GM21381 (cell line): ENCODE results near the gene GRIN1.
"Not testable (repeated sequence)": the region's sequence is repeated elsewhere in the genome, so short reads cannot be mapped to it uniquely, and the experiment has no call there.

Experiments
- ATAC-seq: cut with Tn5 transposase; IDR thresholded peaks from one replicate; pipeline ENCODE4 v1.9.1; 2021; ENCODE audit warnings: mild to moderate bottlenecking, moderate library complexity; ENCODE audit not compliant: unreplicated experiment

Gene GRIN1

GRCh38 chr9:137110911-137111787 lies 27.8 kb upstream of the GRIN1 start:
- ATAC-seq: no peak

DNA sequence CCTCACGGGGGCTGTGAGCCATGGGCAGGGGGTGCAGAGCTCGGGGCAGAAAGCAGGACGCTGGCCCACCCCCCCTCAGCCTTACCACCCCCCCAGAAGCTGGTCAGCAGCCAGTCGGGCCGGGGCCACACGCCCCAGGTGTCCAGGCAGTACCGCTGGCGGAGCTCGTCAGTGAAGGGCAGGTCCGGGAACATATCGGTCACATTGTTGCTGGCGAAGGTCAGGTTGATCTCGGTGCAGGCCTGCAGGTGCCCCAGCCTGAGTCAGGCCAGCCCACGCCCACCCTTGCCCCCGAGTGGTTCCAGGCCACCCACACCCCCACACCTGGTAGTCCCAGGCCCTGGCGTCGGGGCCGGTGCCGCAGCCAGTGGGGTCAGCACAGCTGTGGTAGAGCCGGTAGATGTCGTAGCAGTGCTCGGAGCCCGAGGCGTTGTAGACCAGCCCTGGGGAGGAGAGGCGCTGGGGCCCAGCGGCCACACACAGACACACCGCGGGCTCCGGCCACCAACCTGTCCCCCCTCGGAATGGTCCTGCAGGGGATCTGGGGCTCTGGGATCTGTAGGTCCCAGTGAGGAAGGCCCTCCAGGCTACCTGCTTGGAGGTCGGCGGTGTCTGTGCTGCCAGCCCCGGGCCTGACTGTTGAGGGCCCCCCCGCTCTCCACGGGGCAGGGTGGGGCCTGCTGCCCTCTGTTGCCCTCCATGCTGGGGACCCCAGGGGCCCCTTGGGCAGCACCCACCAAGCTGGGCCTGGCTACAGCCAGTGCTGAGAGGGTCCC lies 27.0 kb upstream of the GRIN1 start:
- no peak for ATAC-seq

DNA sequence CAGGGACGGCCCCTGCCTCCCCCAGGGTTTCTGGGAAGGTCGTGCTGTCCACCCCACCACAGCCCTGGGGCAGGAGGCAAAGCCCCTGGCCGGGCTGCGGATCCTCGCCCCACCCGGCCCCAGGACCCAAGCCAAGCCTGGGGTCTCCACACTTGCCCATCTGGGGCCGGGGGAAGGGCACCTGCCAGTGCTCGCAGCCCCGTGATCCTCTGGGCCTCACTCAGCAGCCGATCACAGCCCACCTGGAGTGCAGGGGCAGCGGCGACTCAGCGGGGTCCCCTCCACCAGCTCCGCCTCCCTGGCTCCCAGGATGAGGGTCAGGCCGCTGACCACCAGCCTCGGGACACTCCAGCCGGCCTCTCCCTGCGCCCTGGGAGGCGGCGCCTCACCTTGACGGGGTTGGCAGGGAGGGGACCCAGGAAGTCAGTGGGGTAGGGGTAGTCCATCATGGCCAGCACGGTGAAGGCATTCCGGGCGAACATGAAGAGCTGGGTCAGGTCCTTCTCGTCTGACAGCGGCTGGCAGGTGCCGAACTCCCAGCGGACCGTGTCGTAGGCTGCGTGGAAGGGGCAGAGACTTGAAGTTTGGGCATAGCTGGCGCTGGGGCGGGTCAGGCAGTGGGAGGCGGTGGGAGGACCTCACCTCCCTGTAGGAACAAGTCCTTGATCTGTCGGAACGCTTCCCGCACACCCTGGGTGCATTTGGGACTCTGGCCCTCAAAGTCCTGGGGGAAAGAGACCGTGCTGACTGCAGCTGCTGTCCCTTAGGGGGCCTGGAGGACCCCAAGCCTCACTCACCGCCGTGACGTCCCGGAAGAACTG lies 26.2 kb upstream of the GRIN1 start:
- no peak for ATAC-seq

DNA sequence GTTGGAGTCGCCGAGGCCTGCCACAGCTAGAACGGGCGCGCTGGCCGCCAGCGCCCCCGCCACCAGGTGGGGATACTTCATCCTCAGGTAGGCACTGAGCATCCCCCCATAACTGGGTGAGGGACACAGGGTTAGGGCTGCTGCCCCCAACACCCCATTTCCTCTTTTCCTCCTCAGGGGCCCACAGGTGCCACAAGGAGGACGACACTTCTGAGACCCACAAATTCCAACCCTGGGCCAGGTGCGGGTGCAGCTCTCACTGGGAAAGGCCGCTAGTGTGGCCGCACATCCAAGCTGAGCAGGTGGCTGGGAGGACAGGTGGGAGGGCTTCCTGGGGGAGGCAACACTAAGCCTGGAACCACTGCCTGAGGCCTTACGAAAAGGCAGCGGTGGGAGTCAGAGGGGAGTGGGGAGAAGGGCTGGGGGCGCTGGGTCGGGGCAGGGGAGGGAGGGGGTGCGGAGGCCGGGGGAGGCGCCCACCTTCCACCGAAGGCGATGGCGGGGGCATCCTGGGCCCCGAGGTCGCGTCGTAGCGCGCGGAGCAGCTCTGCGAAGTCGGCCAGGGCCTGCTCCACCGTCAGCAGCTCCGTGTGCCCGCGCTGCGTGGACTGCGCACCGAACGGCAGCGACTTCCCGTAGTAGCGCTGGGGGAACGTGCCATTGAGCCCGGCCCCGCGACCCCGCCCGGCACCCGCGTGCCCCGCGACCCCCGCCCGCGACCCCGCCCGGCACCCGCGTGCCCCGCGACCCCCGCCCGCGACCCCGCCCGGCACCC lies 25.4 kb upstream of the GRIN1 start:
- ATAC-seq: no peak

- ATAC-seq: peak; percentile 30
Measured at GRCh38 chr9:137114220-137114612, 24.7 kb upstream of the GRIN1 start.

DNA sequence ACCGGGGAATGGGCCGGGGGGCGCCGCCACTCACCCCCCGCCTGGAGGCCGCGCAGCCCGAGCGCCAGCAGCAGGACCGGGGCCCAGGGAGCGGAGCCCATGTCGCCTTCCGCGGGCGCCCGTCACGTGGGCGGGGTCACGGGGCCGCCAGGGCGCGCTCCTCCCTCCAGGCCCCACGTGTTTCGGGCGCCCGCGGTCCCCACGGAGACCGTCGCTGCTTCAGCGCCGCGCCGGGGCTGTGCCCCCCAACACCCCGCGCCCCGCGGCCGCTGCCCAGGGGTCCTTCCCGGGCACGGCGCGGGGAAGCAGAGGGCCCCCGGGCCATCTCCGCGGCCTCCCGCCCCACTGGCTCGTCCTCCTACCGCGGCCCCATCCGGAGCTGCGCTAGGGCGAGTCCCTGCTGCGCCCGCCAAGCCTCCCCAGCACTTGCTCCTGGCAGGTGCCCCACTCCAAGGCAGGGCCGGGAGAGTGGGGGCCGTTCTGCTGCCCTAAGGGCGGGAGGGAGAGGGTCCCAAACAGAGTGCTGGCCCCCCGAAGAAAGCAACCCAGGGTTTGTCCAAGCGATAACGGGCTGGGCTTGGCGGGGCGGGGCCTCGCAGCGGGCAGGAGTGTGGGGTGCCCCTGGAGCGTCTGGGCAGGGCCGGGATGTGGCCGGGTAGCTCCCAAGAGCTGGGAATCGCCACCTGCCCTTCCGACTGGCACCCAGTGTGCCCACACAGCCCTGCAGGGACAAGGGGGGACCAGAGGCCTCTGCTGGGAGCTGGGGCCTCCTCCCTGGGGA lies 24.2 kb upstream of the GRIN1 start, which contains the start of gene DPP7:
Gene DPP7 (minus strand): TSS at position 121 of the 781 bp plus-strand sequence. CDS start 20 bp downstream, at position 101.
- ATAC-seq: peak; percentile 70

DNA sequence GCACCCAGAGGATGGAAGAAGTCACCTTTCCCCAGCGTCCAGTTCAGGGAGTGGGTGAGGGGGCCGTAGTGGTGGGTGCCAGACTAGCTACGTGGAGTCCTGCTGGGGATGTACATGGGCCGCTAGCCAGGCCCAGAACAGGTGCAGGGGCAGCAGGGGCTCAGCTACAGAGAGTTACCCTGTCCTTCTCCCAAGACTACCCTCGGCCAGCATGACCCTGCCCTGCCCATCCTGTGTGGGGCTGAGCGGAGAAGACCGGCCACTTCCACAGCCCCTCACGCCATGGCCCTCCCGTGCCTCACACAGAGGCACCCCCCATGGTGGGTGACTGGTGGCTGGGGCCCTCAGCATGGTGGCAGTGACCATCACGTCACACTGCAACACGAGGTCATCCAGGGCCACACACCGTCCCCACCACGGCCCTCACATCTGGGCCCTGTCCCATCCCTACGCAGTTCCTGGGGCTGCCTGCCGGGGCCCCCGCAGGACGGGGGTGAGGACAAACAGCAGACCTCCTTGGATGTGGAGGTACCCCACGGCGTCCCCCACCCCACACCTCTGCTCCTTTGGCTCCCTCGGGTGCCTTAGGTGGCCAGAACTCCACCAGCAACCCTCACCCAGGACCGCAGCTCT lies 23.4 kb upstream of the GRIN1 start:
- no peak for ATAC-seq

GRCh38 chr9:137116027-137116507 lies 22.9 kb upstream of the GRIN1 start:
- no peak for ATAC-seq

GRCh38 chr9:137116728-137117127 lies 22.2 kb upstream of the GRIN1 start:
- ATAC-seq: no peak

GRCh38 chr9:137117269-137117731 lies 21.7 kb upstream of the GRIN1 start:
- ATAC-seq: no peak

- not testable (repeated sequence) for ATAC-seq
Measured at GRCh38 chr9:137118092-137118603, 20.8 kb upstream of the GRIN1 start.

DNA sequence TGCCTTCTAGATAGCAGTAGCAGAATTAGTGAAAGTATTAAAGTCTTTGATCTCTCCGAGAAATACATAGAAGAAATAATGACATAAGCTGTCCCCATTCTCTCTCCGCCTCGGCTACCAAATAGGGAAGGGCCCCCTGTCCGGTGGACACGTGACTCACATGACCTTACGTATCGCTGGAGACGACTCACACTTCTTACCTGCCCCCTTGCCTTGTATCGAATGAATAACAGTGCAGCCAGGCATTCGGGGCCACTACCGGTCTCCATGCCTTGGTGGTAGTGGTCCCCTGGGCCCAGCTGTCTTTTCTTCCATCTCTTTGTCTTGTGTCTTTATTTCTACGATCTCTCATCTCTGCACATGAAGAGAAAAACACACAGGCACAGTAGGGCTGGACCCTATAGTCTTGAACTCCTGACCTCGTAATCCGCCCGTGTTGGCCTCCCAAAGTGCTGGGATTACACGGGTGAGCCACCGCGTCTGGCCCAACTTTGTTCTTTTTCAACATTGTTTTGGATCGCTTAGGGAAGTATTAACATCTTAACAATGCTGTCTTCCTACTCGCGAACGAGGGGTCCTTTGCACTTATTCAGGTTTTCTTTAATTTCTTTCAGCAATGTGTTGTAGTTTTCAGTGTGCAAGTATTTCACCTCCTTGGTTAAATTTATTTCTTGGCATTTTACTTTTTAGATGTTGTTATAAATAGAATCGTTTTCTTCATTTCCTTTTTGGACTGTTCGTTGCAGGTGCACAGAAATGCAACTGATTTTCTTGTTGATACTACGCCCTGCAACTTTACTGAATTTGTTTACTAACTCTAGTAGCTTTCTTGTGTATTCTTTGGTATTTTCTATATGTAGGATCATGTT lies 16.8 kb upstream of the GRIN1 start:
- not testable (repeated sequence) for ATAC-seq

DNA sequence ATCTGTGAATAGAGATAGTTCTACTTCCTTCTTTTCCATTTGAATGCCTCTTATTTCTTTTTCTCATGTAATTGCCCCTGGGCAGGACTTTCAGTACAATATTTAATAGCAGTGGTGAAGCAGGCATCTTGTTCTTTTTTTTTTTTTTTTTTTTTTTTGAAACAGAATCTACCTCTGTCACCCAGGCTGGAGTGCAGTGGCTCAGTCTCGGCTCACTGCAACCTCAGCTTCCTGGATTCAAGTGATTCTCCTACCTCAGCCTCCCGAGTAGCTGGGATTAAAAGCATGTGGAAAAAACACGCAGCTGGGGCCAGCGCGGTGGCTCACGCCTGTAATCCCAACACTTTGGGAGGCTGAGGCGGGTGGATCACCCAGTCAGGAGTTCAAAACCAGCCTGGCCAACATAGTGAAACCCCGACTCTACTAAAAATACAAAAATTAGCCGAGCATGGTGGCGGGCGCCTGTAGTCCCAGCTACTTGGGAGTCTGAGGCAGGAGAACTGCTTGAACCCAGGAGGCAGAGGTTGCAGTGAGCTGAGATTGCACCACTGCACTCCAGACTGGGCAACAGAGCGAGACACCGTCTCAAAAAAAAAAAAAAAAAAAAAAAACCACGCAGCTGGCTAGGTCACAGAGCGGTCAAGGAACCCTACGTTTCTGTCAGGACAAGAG lies 16.0 kb upstream of the GRIN1 start:
- not testable (repeated sequence) for ATAC-seq

DNA sequence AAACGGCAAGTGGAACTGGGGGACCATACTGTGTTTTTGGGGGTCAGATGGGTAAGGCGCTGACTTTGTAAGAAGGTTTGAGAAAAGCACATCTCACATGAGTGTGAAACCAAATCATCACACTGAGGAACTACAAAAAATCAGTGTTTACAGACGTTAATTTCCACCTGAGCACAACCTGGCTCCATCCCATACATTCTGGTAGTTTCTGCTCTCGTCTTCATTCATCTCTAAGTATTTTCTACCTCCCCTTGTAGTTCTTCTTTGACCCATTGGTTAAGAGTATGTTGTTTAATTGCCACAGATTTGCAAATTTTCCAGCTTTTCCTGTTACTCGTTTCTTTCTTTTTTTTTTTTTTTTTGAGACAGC lies 15.5 kb upstream of the GRIN1 start:
- peak; percentile 35 for ATAC-seq

- ATAC-seq: not testable (repeated sequence)
Measured at GRCh38 chr9:137123952-137124462, 14.9 kb upstream of the GRIN1 start.

GRCh38 chr9:137126786-137127185 lies 12.2 kb upstream of the GRIN1 start:
- no peak for ATAC-seq
